NCI-H774 (cell line): ENCODE results near the gene XKR3.
"Not testable (repeated sequence)": the region's sequence is repeated elsewhere in the genome, so short reads cannot be mapped to it uniquely, and the experiment has no call there.

Source experiments
- DNase-seq: peaks from one replicate; lab custom pipeline; 2025; lab: John Stamatoyannopoulos, UW

The XKR3 gene

GRCh38 chr22:16804882-16805281, 20.3 kb downstream of the XKR3 start:
- no peak for DNase-seq

GRCh38 chr22:16803255-16803917, 21.8 kb downstream of the XKR3 start:
- no peak for DNase-seq

GRCh38 chr22:16801571-16801970, 23.6 kb downstream of the XKR3 start:
- no peak for DNase-seq

- DNase-seq, result no peak
These were observed 24.1 kb downstream of the XKR3 start for GRCh38 chr22:16801088-16801487.

GRCh38 chr22:16800358-16800757, 24.9 kb downstream of the XKR3 start:
- no peak for DNase-seq

GRCh38 chr22:16795504-16795903, 29.7 kb downstream of the XKR3 start:
- DNase-seq, result not testable (repeated sequence)

- DNase-seq, result no peak
These were observed 31.4 kb downstream of the XKR3 start for GRCh38 chr22:16793831-16794230.

- no peak for DNase-seq
These were observed 35.2 kb downstream of the XKR3 start for GRCh38 chr22:16789860-16790493.

- no peak for DNase-seq
These were observed 41.3 kb downstream of the XKR3 start for GRCh38 chr22:16783930-16784354.

- no peak for DNase-seq
These were observed 41.8 kb downstream of the XKR3 start for GRCh38 chr22:16783453-16783852.

GRCh38 chr22:16781764-16782329, 43.4 kb downstream of the XKR3 start:
- no peak for DNase-seq

GRCh38 chr22:16781074-16781763, 44.0 kb downstream of the XKR3 start:
- no peak for DNase-seq

GRCh38 chr22:16777284-16777924, 47.8 kb downstream of the XKR3 start:
- no peak for DNase-seq

GRCh38 chr22:16776080-16776479, 49.1 kb downstream of the XKR3 start:
- DNase-seq, result no peak

- DNase-seq, result no peak
These were observed 50.2 kb downstream of the XKR3 start for GRCh38 chr22:16774911-16775500.

- DNase-seq, result not testable (repeated sequence)
These were observed 53.6 kb downstream of the XKR3 start for GRCh38 chr22:16771569-16771968.

GRCh38 chr22:16767927-16768326, 57.3 kb downstream of the XKR3 start:
- not testable (repeated sequence) for DNase-seq

- not testable (repeated sequence) for DNase-seq
These were observed 63.0 kb downstream of the XKR3 start for GRCh38 chr22:16762224-16762623.

- DNase-seq, result not testable (repeated sequence)
These were observed 64.8 kb downstream of the XKR3 start for GRCh38 chr22:16760416-16760815.

- DNase-seq, result not testable (repeated sequence)
These were observed 75.9 kb downstream of the XKR3 start for GRCh38 chr22:16749282-16749681.

GRCh38 chr22:16748160-16748929, 76.9 kb downstream of the XKR3 start:
- not testable (repeated sequence) for DNase-seq
